Brain microvascular endothelial cell (primary cell): ENCODE measurements around the gene CLDN10.

Experiments
- DNase-seq: peaks from one replicate; pipeline ENCODE4 v3.0.0-alpha.2; 2020
- H3K27ac ChIP-seq: fragments of 250-450 bp; sonication (Bioruptor Pico); 2 replicates; pipeline ENCODE4 v1.5.1; 2020; ENCODE audit warnings: mild to moderate bottlenecking, moderate library complexity
- H3K27me3 ChIP-seq: fragments of 250-450 bp; sonication (Bioruptor Pico); replicated peaks from 2 replicates; pipeline ENCODE4 v1.5.1; 2020; ENCODE audit warnings: mild to moderate bottlenecking
- H3K36me3 ChIP-seq: fragments of 250-450 bp; sonication (Bioruptor Pico); replicated peaks from 2 replicates; pipeline ENCODE4 v1.5.1; 2020; ENCODE audit warnings: mild to moderate bottlenecking
- H3K4me3 ChIP-seq: 2 replicates; pipeline ENCODE4 v1.5.1; 2011; ENCODE audit warnings: low read depth, mild to moderate bottlenecking, control low read depth, low read length, moderate library complexity
- CTCF ChIP-seq: IDR thresholded peaks from 2 replicates; pipeline ENCODE4 v1.5.1; 2011; ENCODE audit warnings: low read depth, mild to moderate bottlenecking, moderate library complexity, low read length, control low read depth, inconsistent platforms; ENCODE audit errors: missing control alignments
- in situ Hi-C: cut with HindIII; loops from 2 replicates; pipeline ENCODE4 v1.10.0; 2017; ENCODE audit warnings: low sequenced_read_pairs, low pct_ligation_motif_present

CLDN10 gene

GRCh38 chr13:95629071-95629470 lies 76.6 kb downstream of the CLDN10 start:
- no peak for DNase-seq
- in situ Hi-C loops: no loop called here
- Histone ChIP-seq H3K36me3 (peaks cover 54% of the 10 kb centered on the region), H3K27me3 (no peaks in the 10 kb centered on the region), H3K27ac (no peak overlapping the region), H3K4me3 (no peak overlapping the region)
- no peak for TF ChIP-seq CTCF
